ENCODE results near the gene UNC45B.

Gene UNC45B

GRCh38 chr17:35214192-35214591 lies 66.6 kb downstream of the UNC45B start:
- no peak overlapping the region for H3K4me3 ChIP-seq (ENCODE audit: low read depth, low read length)
- in situ Hi-C loops (cut with HindIII; ENCODE audit: low sequenced_read_pairs) = no loop called here
- DNase-seq (ENCODE audit: low read depth) = no peak
- TF ChIP-seq CTCF (IDR thresholded peaks at IDR 0.05; ENCODE audit: low read depth, low read length, missing control alignments) = no peak

GRCh38 chr17:35214631-35215273 lies 67.1 kb downstream of the UNC45B start:
- no peak for TF ChIP-seq CTCF (IDR thresholded peaks at IDR 0.05; ENCODE audit: low read depth, low read length, missing control alignments)
- no peak overlapping the region for H3K4me3 ChIP-seq (ENCODE audit: low read depth, low read length)
- in situ Hi-C loops (cut with HindIII; ENCODE audit: low sequenced_read_pairs) = no loop called here
- no peak for DNase-seq (ENCODE audit: low read depth)

- in situ Hi-C loops (cut with HindIII; ENCODE audit: low sequenced_read_pairs) = no loop called here
- DNase-seq (ENCODE audit: low read depth) = no peak
- TF ChIP-seq CTCF (IDR thresholded peaks at IDR 0.05; ENCODE audit: low read depth, low read length, missing control alignments) = no peak
- H3K4me3 ChIP-seq (ENCODE audit: low read depth, low read length) = no peak overlapping the region
These were observed 69.5 kb downstream of the UNC45B start for GRCh38 chr17:35217107-35217506.

GRCh38 chr17:35218915-35219314 lies 71.3 kb downstream of the UNC45B start:
- no peak overlapping the region for H3K4me3 ChIP-seq (ENCODE audit: low read depth, low read length)
- in situ Hi-C loops (cut with HindIII; ENCODE audit: low sequenced_read_pairs) = no loop called here
- no peak for DNase-seq (ENCODE audit: low read depth)
- TF ChIP-seq CTCF (IDR thresholded peaks at IDR 0.05; ENCODE audit: low read depth, low read length, missing control alignments) = no peak

GRCh38 chr17:35222452-35222851 lies 74.8 kb downstream of the UNC45B start:
- in situ Hi-C loops (cut with HindIII; ENCODE audit: low sequenced_read_pairs) = no loop called here
- no peak for TF ChIP-seq CTCF (IDR thresholded peaks at IDR 0.05; ENCODE audit: low read depth, low read length, missing control alignments)
- DNase-seq (ENCODE audit: low read depth) = no peak
- H3K4me3 ChIP-seq (ENCODE audit: low read depth, low read length) = no peak overlapping the region

GRCh38 chr17:35224436-35224835 lies 76.8 kb downstream of the UNC45B start:
- in situ Hi-C loops (cut with HindIII; ENCODE audit: low sequenced_read_pairs) = no loop called here
- no peak overlapping the region for H3K4me3 ChIP-seq (ENCODE audit: low read depth, low read length)
- DNase-seq (ENCODE audit: low read depth) = no peak
- TF ChIP-seq CTCF (IDR thresholded peaks at IDR 0.05; ENCODE audit: low read depth, low read length, missing control alignments) = no peak

All from astrocyte of the cerebellum (primary cell).